Neural crest cell (in vitro differentiated cells): Measurements from ENCODE around the gene PAQR8. TPM values are rescaled to one million over a fixed set of nuclear protein-coding genes. Genes with fewer than 3 reads are reported as not detected.

ENCODE experiments used
- DNase-seq: peaks from one replicate; pipeline ENCODE4 v3.0.0; 2021; ENCODE audit warnings: low read depth, mixed read lengths, low spot score
- H3K27ac Mint-ChIP-seq: one replicate; pipeline ENCODE4 v1.8.0; 2021; ENCODE audit warnings: mild to moderate bottlenecking, mixed read lengths; ENCODE audit not compliant: unreplicated experiment
- H3K27me3 Mint-ChIP-seq: 2 replicates; pipeline ENCODE4 v1.8.0; 2021; ENCODE audit warnings: low read depth, mild to moderate bottlenecking, mixed read lengths
- H3K36me3 Mint-ChIP-seq: 2 replicates; pipeline ENCODE4 v1.8.0; 2021; ENCODE audit warnings: low read depth, mild to moderate bottlenecking, mixed read lengths
- H3K4me1 Mint-ChIP-seq: 2 replicates; pipeline ENCODE4 v1.8.0; 2021; ENCODE audit warnings: mixed read lengths
- H3K4me3 Mint-ChIP-seq: one replicate; pipeline ENCODE4 v1.8.0; 2021; ENCODE audit warnings: mild to moderate bottlenecking, mixed read lengths
- H3K9me3 Mint-ChIP-seq: 2 replicates; pipeline ENCODE4 v1.8.0; 2021; ENCODE audit warnings: mixed read lengths
- total RNA-seq: library from RNA; stranded (reverse); gene quantifications from 2 replicates; pipeline ENCODE4 v1.2.1, GENCODE V29; 2021
- TF ChIP-seq, protein P1 (sequence below): fragments of 200-600 bp; sonication (generic); conservative IDR thresholded peaks from 2 replicates; pipeline ENCODE4 v1.5.0; 2021; ENCODE audit warnings: antibody characterized with exemption, mild to moderate bottlenecking

The PAQR8 gene
- total RNA-seq, 1 donor from 2014 or later = 10.7 TPM

- DNase-seq = no peak
- no peaks in the 10 kb centered on the region for H3K27me3 Mint-ChIP-seq
- no peak overlapping the region for H3K4me3 Mint-ChIP-seq
- no peak overlapping the region for H3K27ac Mint-ChIP-seq
- H3K4me1 Mint-ChIP-seq = peaks cover 18% of the 10 kb centered on the region
- peaks cover 4% of the 10 kb centered on the region for H3K9me3 Mint-ChIP-seq
- TF ChIP-seq, protein P1, sequence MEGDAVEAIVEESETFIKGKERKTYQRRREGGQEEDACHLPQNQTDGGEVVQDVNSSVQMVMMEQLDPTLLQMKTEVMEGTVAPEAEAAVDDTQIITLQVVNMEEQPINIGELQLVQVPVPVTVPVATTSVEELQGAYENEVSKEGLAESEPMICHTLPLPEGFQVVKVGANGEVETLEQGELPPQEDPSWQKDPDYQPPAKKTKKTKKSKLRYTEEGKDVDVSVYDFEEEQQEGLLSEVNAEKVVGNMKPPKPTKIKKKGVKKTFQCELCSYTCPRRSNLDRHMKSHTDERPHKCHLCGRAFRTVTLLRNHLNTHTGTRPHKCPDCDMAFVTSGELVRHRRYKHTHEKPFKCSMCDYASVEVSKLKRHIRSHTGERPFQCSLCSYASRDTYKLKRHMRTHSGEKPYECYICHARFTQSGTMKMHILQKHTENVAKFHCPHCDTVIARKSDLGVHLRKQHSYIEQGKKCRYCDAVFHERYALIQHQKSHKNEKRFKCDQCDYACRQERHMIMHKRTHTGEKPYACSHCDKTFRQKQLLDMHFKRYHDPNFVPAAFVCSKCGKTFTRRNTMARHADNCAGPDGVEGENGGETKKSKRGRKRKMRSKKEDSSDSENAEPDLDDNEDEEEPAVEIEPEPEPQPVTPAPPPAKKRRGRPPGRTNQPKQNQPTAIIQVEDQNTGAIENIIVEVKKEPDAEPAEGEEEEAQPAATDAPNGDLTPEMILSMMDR = no peak
- peaks cover 17% of the 10 kb centered on the region for H3K36me3 Mint-ChIP-seq
Measured at GRCh38 chr6:52371656-52372191, 9.8 kb downstream of the PAQR8 start.

DNA sequence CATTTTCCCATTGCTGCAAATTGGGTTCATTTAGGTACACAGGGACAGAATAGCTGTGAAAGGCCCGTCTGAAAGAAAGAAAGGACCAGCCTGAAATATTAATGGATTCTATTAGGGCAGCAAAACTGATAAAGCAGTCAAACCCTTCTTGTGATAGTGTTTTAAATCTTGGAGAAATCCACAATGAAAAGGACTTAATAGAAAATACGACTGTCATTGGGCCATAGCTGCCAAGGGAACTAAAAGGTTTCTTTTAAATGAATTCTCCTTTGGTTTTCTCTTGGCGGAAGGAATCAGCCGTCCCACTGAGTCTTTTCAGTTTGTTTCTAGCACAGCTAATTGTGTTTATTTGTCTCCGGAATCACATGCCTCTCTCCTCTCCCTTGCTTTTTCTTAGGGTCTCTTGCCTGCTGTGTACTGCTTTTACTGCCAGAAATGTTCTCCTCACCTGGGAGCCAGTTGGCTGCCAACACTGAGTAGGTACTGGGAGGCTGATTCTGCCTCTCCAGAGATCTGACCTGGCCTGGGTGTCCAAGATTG, 11.3 kb downstream of the PAQR8 start:
- TF ChIP-seq, protein P1 = no peak
- Mint-ChIP-seq H3K4me3 (no peak overlapping the region), H3K27me3 (no peaks in the 10 kb centered on the region), H3K9me3 (peaks cover 6% of the 10 kb centered on the region), H3K36me3 (peaks cover 12% of the 10 kb centered on the region), H3K4me1 (peaks cover 23% of the 10 kb centered on the region), H3K27ac (no peak overlapping the region)
- DNase-seq = no peak

GRCh38 chr6:52374247-52374646, 12.3 kb downstream of the PAQR8 start:
- Mint-ChIP-seq H3K9me3 (peaks cover 6% of the 10 kb centered on the region), H3K4me1 (peaks cover 23% of the 10 kb centered on the region), H3K27me3 (no peaks in the 10 kb centered on the region), H3K4me3 (no peak overlapping the region), H3K36me3 (peaks cover 15% of the 10 kb centered on the region), H3K27ac (no peak overlapping the region)
- TF ChIP-seq, protein P1 = no peak
- no peak for DNase-seq

- Mint-ChIP-seq H3K27ac (no peak overlapping the region), H3K4me1 (peaks cover 23% of the 10 kb centered on the region), H3K9me3 (peaks cover 6% of the 10 kb centered on the region), H3K36me3 (peaks cover 18% of the 10 kb centered on the region), H3K4me3 (no peak overlapping the region), H3K27me3 (no peaks in the 10 kb centered on the region)
- no peak for DNase-seq
- TF ChIP-seq, protein P1 = no peak
Measured at GRCh38 chr6:52375780-52376556, 14.0 kb downstream of the PAQR8 start.

DNA sequence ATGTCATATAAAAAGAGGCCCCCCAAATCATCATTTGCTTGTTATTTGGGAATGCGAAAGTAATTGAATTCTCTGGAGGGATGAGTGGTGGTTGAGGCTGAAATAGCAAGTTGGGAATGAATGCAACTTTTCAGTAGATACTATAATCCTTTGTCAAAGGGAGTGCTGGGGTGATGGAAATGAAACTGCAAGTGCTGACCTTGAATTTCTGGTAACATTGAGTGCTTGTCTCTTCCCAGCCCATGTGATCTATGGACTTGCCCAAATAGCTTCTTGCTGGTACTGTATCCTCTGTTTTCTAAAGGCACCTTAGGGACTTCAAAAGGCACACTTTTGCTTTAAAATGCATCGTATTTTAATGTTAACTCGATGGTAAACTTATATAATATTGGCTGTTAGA, 14.8 kb downstream of the PAQR8 start:
- Mint-ChIP-seq H3K4me1 (peaks cover 23% of the 10 kb centered on the region), H3K36me3 (peaks cover 18% of the 10 kb centered on the region), H3K9me3 (peaks cover 6% of the 10 kb centered on the region), H3K4me3 (no peak overlapping the region), H3K27ac (no peak overlapping the region), H3K27me3 (no peaks in the 10 kb centered on the region)
- TF ChIP-seq, protein P1 = no peak
- DNase-seq = no peak
